ENCODE data around the gene TBC1D22A. TPM values are rescaled to one million over a fixed set of nuclear protein-coding genes. Genes with fewer than 3 reads are reported as not detected.

The TBC1D22A gene
- total and polyA plus RNA-seq, 2 donors (not counting 3 experiments of a cell fraction or from before 2014, with no cell fraction given) = 26.1 to 32.4 TPM

DNA sequence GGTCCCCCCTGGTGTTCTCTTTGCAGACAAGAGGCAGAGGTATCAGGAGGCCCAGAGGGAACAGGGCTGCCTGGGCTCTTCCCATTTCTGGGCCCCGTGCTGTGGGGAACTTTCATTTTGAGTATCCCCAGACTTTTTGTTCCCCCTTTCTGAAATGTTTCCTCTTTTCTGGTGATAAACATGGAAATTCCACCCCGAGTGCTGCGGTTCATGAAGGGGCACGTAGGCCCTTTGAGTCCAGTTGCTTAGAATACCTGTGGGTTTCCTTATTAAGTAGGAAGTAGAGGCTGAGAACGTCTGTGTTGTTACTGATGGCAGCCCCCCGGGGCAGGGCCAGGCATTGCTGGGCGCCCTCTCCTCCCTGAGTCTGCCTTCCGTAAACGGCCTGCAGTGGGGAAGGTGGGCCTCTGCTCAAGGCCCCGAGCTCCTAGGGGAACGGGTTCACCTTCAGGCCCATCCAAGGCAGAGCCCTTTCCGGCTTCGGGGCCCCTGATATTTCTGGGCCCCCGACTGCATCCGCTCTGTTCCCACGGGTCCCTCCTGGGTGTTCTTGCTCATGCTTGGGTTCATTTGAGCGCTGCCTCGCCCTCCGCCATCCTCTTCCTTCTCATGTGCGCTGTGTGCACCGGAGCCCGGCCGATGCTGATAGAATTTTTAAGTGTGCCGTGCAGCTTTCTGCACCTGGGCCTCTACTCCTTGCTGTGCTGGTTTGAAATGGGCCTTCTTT, 12.0 kb downstream of the TBC1D22A start:
- Histone ChIP-seq H3K9me3 (replicated peaks; ENCODE audit: control insufficient read depth, insufficient read depth, low read length) (no peaks in the 10 kb centered on the region), H3K9me1 (replicated peaks; ENCODE audit: control insufficient read depth, extremely low read depth, insufficient read depth, low read length) (no peaks in the 10 kb centered on the region), H3K4me1 (ENCODE audit: control insufficient read depth, extremely low read depth, insufficient read depth, low read length) (peaks cover 18% of the 10 kb centered on the region), H3K36me3 (ENCODE audit: control insufficient read depth in 2 of 2, extremely low read depth in 1 of 2, insufficient read depth in 2 of 2, low read length in 2 of 2) (no peaks in the 10 kb centered on the region), H3K9ac (replicated peaks; ENCODE audit: extremely low read depth, insufficient read depth, low read length) (no peak overlapping the region), H3K27me3 (ENCODE audit: control insufficient read depth in 2 of 2, insufficient read depth in 2 of 2, low read length in 2 of 2) (no peaks in the 10 kb centered on the region), H3K4me2 (ENCODE audit: insufficient read depth, low read length) (no peak overlapping the region), H4K20me1 (replicated peaks; ENCODE audit: control insufficient read depth, extremely low read depth, insufficient read depth, low read length) (no peaks in the 10 kb centered on the region), H3K27ac (ENCODE audit: insufficient read depth, low read depth, low read length) (no peak overlapping the region), H3K79me2 (ENCODE audit: control insufficient read depth, insufficient read depth, low read length) (peaks cover 37% of the 10 kb centered on the region), H3K4me3 (replicated peaks in 1 of 3; ENCODE audit: insufficient read depth in 1 of 3, low read depth in 1 of 3, low read length in 3 of 3) (no peak overlapping the region), H2AFZ (ENCODE audit: low read depth, low read length) (no peak overlapping the region)
- DNase-seq (ENCODE audit: low read depth, low spot score) (no peak), FAIRE-seq (no peak)
- TF ChIP-seq EZH2 (IDR thresholded peaks at IDR 0.05; ENCODE audit: borderline replicate concordance, low read depth, low read length, severe bottlenecking) (no peak), POLR2AphosphoS5 (IDR thresholded peaks at IDR 0.05; ENCODE audit: insufficient read depth, low read depth, low read length) (no peak), POLR2A (IDR thresholded peaks at IDR 0.05; ENCODE audit: low read depth, low read length) (no peak), GATA2 (IDR thresholded peaks at IDR 0.05; ENCODE audit: insufficient read depth, insufficient read length, low read depth, low read length) (no peak), MYC (IDR thresholded peaks at IDR 0.05; ENCODE audit: low read depth, low read length) (no peak), JUN (IDR thresholded peaks at IDR 0.05; ENCODE audit: borderline replicate concordance, insufficient read depth, insufficient read length, low read depth) (no peak)
- TF ChIP-seq, protein P1, sequence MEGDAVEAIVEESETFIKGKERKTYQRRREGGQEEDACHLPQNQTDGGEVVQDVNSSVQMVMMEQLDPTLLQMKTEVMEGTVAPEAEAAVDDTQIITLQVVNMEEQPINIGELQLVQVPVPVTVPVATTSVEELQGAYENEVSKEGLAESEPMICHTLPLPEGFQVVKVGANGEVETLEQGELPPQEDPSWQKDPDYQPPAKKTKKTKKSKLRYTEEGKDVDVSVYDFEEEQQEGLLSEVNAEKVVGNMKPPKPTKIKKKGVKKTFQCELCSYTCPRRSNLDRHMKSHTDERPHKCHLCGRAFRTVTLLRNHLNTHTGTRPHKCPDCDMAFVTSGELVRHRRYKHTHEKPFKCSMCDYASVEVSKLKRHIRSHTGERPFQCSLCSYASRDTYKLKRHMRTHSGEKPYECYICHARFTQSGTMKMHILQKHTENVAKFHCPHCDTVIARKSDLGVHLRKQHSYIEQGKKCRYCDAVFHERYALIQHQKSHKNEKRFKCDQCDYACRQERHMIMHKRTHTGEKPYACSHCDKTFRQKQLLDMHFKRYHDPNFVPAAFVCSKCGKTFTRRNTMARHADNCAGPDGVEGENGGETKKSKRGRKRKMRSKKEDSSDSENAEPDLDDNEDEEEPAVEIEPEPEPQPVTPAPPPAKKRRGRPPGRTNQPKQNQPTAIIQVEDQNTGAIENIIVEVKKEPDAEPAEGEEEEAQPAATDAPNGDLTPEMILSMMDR (IDR thresholded peaks at IDR 0.05; ENCODE audit: extremely low read depth in 1 of 2, insufficient read depth in 1 of 2, low read depth in 1 of 2, low read length in 2 of 2) = no peak
- POLR2A ChIA-PET = interaction anchor here (1.3 to 1.7 kb wide), 2 partner anchors 12 to 13 kb away, joined by 3 to 5 read pairs; partner anchors contain the start of gene TBC1D22A
- no TSS peak for BruUV-seq (replicated peaks)
- CTCF ChIA-PET = interaction anchor here (1.4 to 1.5 kb wide), 2 partner anchors 12 to 24 kb away, joined by 4 read pairs; partner anchors contain the start of gene TBC1D22A
- intact Hi-C loops (cut with micrococcal nuclease) = no loop called here
- dilution Hi-C loops (cut with MboI; ENCODE audit: extremely low pct_ligation_motif_present, low sequenced_read_pairs) = no loop called here
